Left colon (tissue), 2 donors: ENCODE data around the gene EFS. TPM values are rescaled to one million over a fixed set of nuclear protein-coding genes. Genes with fewer than 3 reads are reported as not detected.

Experiments
- ATAC-seq: fragments of 200-7000 bp; cut with Tn5 transposase; one replicate; pipeline ENCODE4 v1.9.1; 2020; ENCODE audit warnings: mild to moderate bottlenecking, moderate library complexity
- DNase-seq, 2 donors: peaks; one replicate each; pipeline ENCODE4 v3.0.0-alpha.2; 2020
- intact Hi-C, 2 donors: fragments of 100-400 bp; cut with DNase I in 1 of 2; cut with micrococcal nuclease in 1 of 2; formaldehyde crosslinking; loops; one replicate each; pipeline versions ENCODE4 v1.11.2 to v1.14.0; 2022; cut with DNase I, micrococcal nuclease
- total RNA-seq, 2 donors: library from RNA; stranded (reverse); fragmentation: NEBNext Ultra II Directional; extraction: Animal tissue kit (Norgen Biotek cat#: 25700); gene quantifications; one replicate each; pipeline ENCODE4 v1.2.1, GENCODE V29; 2021
- donor health status: DM: no; HTN: no; CAD: no.
- donor health status: DM: yes; HTN: yes; CAD: no.

EFS gene
- total RNA-seq, 2 donors from 2014 or later: 1.1 to 3.1 TPM

GRCh38 chr14:23364164-23365035 is 572 bp downstream of the EFS start:
- intact Hi-C loops: no loop called here
- no peak for ATAC-seq
- no peak for DNase-seq

GRCh38 chr14:23362200-23362599 is 2.8 kb downstream of the EFS start:
- intact Hi-C loops: no loop called here
- DNase-seq: no peak
- ATAC-seq: no peak

GRCh38 chr14:23361763-23362162 is 3.2 kb downstream of the EFS start:
- no peak for DNase-seq
- no peak for ATAC-seq
- intact Hi-C loops: no loop called here

GRCh38 chr14:23361320-23361719 is 3.7 kb downstream of the EFS start:
- DNase-seq (no peak), ATAC-seq (no peak)
- intact Hi-C loops: no loop called here

- ATAC-seq (no peak), DNase-seq (no peak)
- intact Hi-C loops: no loop called here
Observed at GRCh38 chr14:23360496-23360895, 4.5 kb downstream of the EFS start.

- no peak for ATAC-seq
- intact Hi-C loops: no loop called here
- DNase-seq: no peak
Observed at GRCh38 chr14:23359722-23360447, 5.1 kb downstream of the EFS start.

GRCh38 chr14:23359167-23359626 is 5.8 kb downstream of the EFS start:
- ATAC-seq (no peak), DNase-seq (no peak)
- intact Hi-C loops: no loop called here

- intact Hi-C loops: no loop called here
- ATAC-seq (no peak), DNase-seq (no peak)
Observed at GRCh38 chr14:23358553-23359166, 6.3 kb downstream of the EFS start.

- no peak for ATAC-seq
- intact Hi-C loops: no loop called here
- DNase-seq: no peak
Observed at GRCh38 chr14:23358042-23358441, 6.9 kb downstream of the EFS start.

GRCh38 chr14:23357261-23357660 is 7.7 kb downstream of the EFS start:
- ATAC-seq: no peak
- intact Hi-C loops: no loop called here
- no peak for DNase-seq

- intact Hi-C loops: no loop called here
- ATAC-seq: no peak
- no peak for DNase-seq
Observed at GRCh38 chr14:23356662-23357061, 8.3 kb downstream of the EFS start.

GRCh38 chr14:23355871-23356435 is 9.0 kb downstream of the EFS start:
- intact Hi-C loops: no loop called here
- no peak for DNase-seq
- no peak for ATAC-seq

GRCh38 chr14:23354990-23355389 is 10.0 kb downstream of the EFS start:
- intact Hi-C loops: no loop called here
- ATAC-seq: no peak

GRCh38 chr14:23353433-23353780 is 11.6 kb downstream of the EFS start:
- intact Hi-C loops: no loop called here
- ATAC-seq (no peak), DNase-seq (no peak)

More at GRCh38 chr14:23354990-23355389, 10.0 kb downstream of the EFS start:
- DNase-seq: no peak

- intact Hi-C loops: no loop called here
- ATAC-seq: peak; percentile 78
- peak; percentile 62 to 67 for DNase-seq
Observed at GRCh38 chr14:23352506-23353432, 12.2 kb downstream of the EFS start, which contains the start of gene SLC22A17. Gene SLC22A17, minus strand, starts transcription at chr14:23352887.

GRCh38 chr14:23351681-23352505 is 13.1 kb downstream of the EFS start:
- ATAC-seq (peak; percentile 22), DNase-seq (no peak)

GRCh38 chr14:23349156-23349845 is 15.7 kb downstream of the EFS start:
- intact Hi-C loops: no loop called here
- no peak for ATAC-seq
- no peak for DNase-seq

More at GRCh38 chr14:23351681-23352505, 13.1 kb downstream of the EFS start:
- intact Hi-C loops: no loop called here
